Mucosa of stomach (tissue), 1 donor: ENCODE measurements around the gene IARS1.

Source experiments
- H3K27me3 ChIP-seq: one replicate; pipeline ENCODE4 v1.7.0; 2013; ENCODE audit warnings: mild to moderate bottlenecking, low read length; ENCODE audit not compliant: control insufficient read depth, insufficient read depth
- H3K36me3 ChIP-seq: one replicate; pipeline ENCODE4 v1.7.0; 2013; ENCODE audit warnings: low read length; ENCODE audit not compliant: control insufficient read depth, insufficient read depth
- H3K4me1 ChIP-seq: one replicate; pipeline ENCODE4 v1.7.0; 2013; ENCODE audit warnings: mild to moderate bottlenecking, low read length; ENCODE audit not compliant: control insufficient read depth, insufficient read depth
- H3K4me3 ChIP-seq: one replicate; pipeline ENCODE4 v1.7.0; 2013; ENCODE audit warnings: low read length
- H3K9ac ChIP-seq: one replicate; pipeline ENCODE4 v1.7.0; 2013; ENCODE audit warnings: mild to moderate bottlenecking, low read length, moderate library complexity
- H3K9me3 ChIP-seq: one replicate; pipeline ENCODE4 v1.7.0; 2013; ENCODE audit warnings: mild to moderate bottlenecking, low read length, moderate library complexity; ENCODE audit not compliant: control insufficient read depth
- donor health status: Pancreatic carcinoma.

Gene IARS1

GRCh38 chr9:92293452-92294296 lies at the start of gene IARS1:
Gene IARS1 (minus strand): TSS chr9:92293697. CDS start chr9:92289419, 4,278 bp downstream.
- Histone ChIP-seq H3K36me3 (peaks cover 5% of the 10 kb centered on the region), H3K27me3 (no peaks in the 10 kb centered on the region), H3K4me1 (peaks cover 12% of the 10 kb centered on the region), H3K9me3 (no peaks in the 10 kb centered on the region), H3K9ac (peak within 1 kb of the TSS; percentile 63), H3K4me3 (peak within 1 kb of the TSS; percentile 40)

DNA sequence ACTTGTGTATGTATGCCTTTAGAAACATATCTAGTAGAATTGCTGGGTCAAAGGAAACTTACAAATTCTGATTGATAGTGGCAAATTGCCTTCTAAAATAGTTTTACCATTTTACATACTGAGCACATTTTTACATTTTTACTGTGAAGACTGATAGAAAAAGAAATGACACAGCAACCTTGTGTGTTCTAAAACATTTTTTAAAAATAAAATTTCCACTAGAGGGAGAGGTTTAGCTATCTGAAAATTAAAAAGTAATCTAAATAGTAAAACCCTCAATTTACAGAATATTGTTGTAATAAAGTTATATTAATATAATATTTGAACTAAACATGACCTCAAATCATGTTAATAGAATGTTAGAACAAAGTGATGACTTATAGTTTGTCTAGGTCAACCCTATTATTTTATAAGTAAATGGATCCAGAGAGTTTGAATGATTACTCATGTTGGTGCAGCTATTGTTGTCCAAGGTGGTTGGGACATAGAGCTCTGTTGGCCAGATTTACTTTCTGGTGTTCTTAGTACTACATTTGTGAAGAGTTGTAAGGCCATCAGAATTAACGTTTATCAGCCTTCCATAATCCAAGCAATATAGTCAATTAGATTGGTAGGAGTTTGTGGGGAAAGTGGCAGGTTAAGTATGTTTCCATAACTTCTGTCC lies 49.5 kb upstream of the IARS1 start:
- no peak overlapping the region for H3K9ac ChIP-seq
- no peaks in the 10 kb centered on the region for H3K4me1 ChIP-seq
- no peaks in the 10 kb centered on the region for H3K27me3 ChIP-seq
- no peak overlapping the region for H3K4me3 ChIP-seq
- no peaks in the 10 kb centered on the region for H3K36me3 ChIP-seq
- H3K9me3 ChIP-seq = no peaks in the 10 kb centered on the region

GRCh38 chr9:92341578-92341977 lies 48.1 kb upstream of the IARS1 start:
- H3K4me3 ChIP-seq = no peak overlapping the region
- no peak overlapping the region for H3K9ac ChIP-seq
- H3K9me3 ChIP-seq = no peaks in the 10 kb centered on the region
- H3K27me3 ChIP-seq = no peaks in the 10 kb centered on the region
- H3K36me3 ChIP-seq = no peaks in the 10 kb centered on the region
- no peaks in the 10 kb centered on the region for H3K4me1 ChIP-seq

DNA sequence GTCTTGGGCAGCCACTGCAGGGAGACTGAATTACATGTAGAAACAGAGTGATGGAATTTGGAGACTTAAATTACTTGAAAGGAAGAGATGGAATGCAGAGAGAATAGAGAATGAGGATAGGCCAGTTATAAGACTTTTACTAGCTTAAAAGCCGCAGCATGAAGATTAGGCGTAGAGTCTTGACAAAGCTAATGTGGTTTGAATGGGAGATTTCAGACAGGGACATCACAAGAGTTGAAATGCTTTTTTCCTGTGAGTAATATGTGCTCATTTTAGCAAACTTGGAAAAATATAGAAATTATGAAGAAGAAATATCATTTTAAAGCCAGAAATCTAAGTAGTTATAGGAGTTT lies 39.8 kb upstream of the IARS1 start:
- Histone ChIP-seq H3K27me3 (no peaks in the 10 kb centered on the region), H3K4me1 (no peaks in the 10 kb centered on the region)

GRCh38 chr9:92332577-92333281 lies 39.2 kb upstream of the IARS1 start:
- no peaks in the 10 kb centered on the region for H3K4me1 ChIP-seq
- H3K9ac ChIP-seq = no peak overlapping the region
- H3K27me3 ChIP-seq = no peaks in the 10 kb centered on the region
- H3K36me3 ChIP-seq = no peaks in the 10 kb centered on the region
- no peak overlapping the region for H3K4me3 ChIP-seq
- H3K9me3 ChIP-seq = no peaks in the 10 kb centered on the region

More for the DNA sequence above, 39.8 kb upstream of the IARS1 start:
- no peaks in the 10 kb centered on the region for H3K9me3 ChIP-seq
- no peak overlapping the region for H3K4me3 ChIP-seq
- no peaks in the 10 kb centered on the region for H3K36me3 ChIP-seq
- no peak overlapping the region for H3K9ac ChIP-seq

DNA sequence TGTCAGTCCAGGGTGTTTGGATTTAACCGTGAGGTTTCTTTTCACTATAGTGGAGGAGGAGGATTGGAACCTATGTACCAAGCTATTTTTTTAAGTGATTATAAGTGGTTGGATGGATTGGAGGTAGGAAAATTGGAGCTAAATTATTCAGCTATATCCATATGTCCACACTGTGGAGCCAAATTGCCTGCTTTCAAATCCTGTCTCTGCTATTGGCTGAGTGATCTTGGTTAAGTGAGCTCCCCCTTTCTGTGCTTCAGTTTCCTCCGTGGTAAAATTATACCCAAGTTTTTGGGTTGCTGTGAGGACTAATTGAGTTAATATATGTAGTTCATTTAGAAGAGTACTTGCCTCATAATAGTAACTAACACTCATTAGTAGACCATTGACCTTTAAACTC lies 34.7 kb upstream of the IARS1 start:
- Histone ChIP-seq H3K36me3 (no peaks in the 10 kb centered on the region), H3K9ac (no peak overlapping the region), H3K4me1 (peaks cover 14% of the 10 kb centered on the region), H3K9me3 (no peaks in the 10 kb centered on the region), H3K27me3 (no peaks in the 10 kb centered on the region), H3K4me3 (no peak overlapping the region)

DNA sequence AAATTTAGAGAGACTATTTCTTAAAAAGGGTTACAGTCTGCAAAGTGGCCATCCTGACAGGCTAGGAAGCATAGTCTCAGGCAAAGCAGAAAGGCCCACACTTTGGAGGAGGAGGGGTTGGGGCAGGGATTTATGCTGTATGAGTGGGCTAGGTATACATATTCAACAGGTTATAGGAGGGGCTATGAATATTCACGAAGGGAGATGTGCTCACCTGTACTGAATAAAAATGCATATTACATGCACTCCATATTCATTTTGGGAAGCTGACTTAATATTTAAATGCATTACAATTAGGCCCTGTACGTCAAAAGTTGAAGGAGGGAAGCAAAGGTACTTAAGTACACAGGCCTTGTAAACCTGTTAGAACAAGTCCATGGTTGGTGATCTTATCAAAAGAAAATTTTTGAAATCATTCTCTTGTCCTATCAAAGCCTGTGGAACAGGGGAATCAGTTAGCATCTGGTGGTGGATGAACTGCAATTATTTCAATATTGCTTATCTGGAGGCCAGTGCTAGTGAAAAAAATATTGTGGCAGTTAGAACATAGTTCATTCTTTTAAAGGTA lies 33.9 kb upstream of the IARS1 start:
- Histone ChIP-seq H3K9me3 (no peaks in the 10 kb centered on the region), H3K36me3 (no peaks in the 10 kb centered on the region), H3K4me3 (no peak overlapping the region), H3K27me3 (no peaks in the 10 kb centered on the region), H3K9ac (no peak overlapping the region), H3K4me1 (peaks cover 14% of the 10 kb centered on the region)

- H3K9ac ChIP-seq = peak overlapping the region; percentile 92
- no peaks in the 10 kb centered on the region for H3K36me3 ChIP-seq
- peak overlapping the region; percentile 98 for H3K4me3 ChIP-seq
- no peaks in the 10 kb centered on the region for H3K9me3 ChIP-seq
- peaks cover 14% of the 10 kb centered on the region for H3K4me1 ChIP-seq
- no peaks in the 10 kb centered on the region for H3K27me3 ChIP-seq
These were observed 32.5 kb upstream of the IARS1 start for GRCh38 chr9:92325991-92326500.

GRCh38 chr9:92325269-92325990 lies 31.9 kb upstream of the IARS1 start, which contains the start of the genes CENPP and NOL8:
Gene CENPP (plus strand): TSS chr9:92325953.
Gene NOL8 (minus strand): TSS chr9:92325350. CDS start chr9:92324161, 1,189 bp downstream.
- Histone ChIP-seq H3K36me3 (no peaks in the 10 kb centered on the region), H3K4me1 (peaks cover 14% of the 10 kb centered on the region), H3K9me3 (no peaks in the 10 kb centered on the region), H3K4me3 (peak within 1 kb of the TSS; percentile 98), H3K9ac (peak within 1 kb of the TSS; percentile 92), H3K27me3 (no peaks in the 10 kb centered on the region)

GRCh38 chr9:92324889-92325268 lies 31.4 kb upstream of the IARS1 start:
- Histone ChIP-seq H3K36me3 (peaks cover 4% of the 10 kb centered on the region), H3K4me3 (peak overlapping the region; percentile 98), H3K9me3 (no peaks in the 10 kb centered on the region), H3K4me1 (peaks cover 14% of the 10 kb centered on the region), H3K9ac (peak overlapping the region; percentile 92), H3K27me3 (no peaks in the 10 kb centered on the region)

- Histone ChIP-seq H3K4me1 (peaks cover 14% of the 10 kb centered on the region), H3K9ac (peak overlapping the region; percentile 92), H3K36me3 (peaks cover 4% of the 10 kb centered on the region), H3K9me3 (no peaks in the 10 kb centered on the region), H3K4me3 (peak overlapping the region; percentile 98), H3K27me3 (no peaks in the 10 kb centered on the region)
These were observed 30.9 kb upstream of the IARS1 start for GRCh38 chr9:92324431-92324830.
